Measurements from ENCODE around the gene GNG2. TPM values are rescaled to one million over a fixed set of nuclear protein-coding genes. Genes with fewer than 3 reads are reported as not detected.

Gene GNG2
- total RNA-seq, 2 donors from 2014 or later = 6.2 to 6.6 TPM

DNA sequence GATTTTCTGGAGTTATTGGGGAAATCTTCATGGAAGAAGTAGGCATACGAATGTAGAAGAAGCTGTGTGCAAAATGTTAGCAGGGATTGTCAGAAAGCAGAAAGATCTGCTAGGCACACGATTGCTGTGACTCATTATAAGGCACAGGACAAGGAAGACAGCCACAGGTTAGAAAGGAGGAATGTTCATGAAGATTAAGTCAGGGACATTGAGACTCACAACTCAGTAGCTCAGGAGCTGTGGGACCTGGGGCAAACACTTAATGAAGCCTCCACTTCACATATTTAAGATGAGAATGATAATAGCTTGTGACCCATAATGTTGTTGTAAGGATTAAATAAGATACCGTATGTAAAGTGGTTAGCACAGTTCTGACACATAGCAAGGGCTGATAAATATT, 102.3 kb downstream of the GNG2 start:
- intact Hi-C loops (cut with DNase I) = no loop called here
- no peak overlapping the region for H3K4me3 ChIP-seq
- no peak overlapping the region for H3K27ac ChIP-seq
- 13 to 30% methylated on average over 2 to 3 of the region's 3 CpGs for WGBS, 2 donors
- ATAC-seq = no peak
- no peaks in the 10 kb centered on the region for H3K27me3 ChIP-seq
- H3K9me3 ChIP-seq = no peaks in the 10 kb centered on the region
- TF ChIP-seq POLR2A (IDR thresholded peaks at IDR 0.05) = no peak
- TF ChIP-seq, protein P1, sequence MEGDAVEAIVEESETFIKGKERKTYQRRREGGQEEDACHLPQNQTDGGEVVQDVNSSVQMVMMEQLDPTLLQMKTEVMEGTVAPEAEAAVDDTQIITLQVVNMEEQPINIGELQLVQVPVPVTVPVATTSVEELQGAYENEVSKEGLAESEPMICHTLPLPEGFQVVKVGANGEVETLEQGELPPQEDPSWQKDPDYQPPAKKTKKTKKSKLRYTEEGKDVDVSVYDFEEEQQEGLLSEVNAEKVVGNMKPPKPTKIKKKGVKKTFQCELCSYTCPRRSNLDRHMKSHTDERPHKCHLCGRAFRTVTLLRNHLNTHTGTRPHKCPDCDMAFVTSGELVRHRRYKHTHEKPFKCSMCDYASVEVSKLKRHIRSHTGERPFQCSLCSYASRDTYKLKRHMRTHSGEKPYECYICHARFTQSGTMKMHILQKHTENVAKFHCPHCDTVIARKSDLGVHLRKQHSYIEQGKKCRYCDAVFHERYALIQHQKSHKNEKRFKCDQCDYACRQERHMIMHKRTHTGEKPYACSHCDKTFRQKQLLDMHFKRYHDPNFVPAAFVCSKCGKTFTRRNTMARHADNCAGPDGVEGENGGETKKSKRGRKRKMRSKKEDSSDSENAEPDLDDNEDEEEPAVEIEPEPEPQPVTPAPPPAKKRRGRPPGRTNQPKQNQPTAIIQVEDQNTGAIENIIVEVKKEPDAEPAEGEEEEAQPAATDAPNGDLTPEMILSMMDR (IDR thresholded peaks at IDR 0.05) = no peak
- no peak for DNase-seq
- no peaks in the 10 kb centered on the region for H3K36me3 ChIP-seq (replicated peaks in 1 of 2; ENCODE audit: insufficient read depth in 1 of 2, low read depth in 2 of 2)
- no peaks in the 10 kb centered on the region for H3K4me1 ChIP-seq

DNA sequence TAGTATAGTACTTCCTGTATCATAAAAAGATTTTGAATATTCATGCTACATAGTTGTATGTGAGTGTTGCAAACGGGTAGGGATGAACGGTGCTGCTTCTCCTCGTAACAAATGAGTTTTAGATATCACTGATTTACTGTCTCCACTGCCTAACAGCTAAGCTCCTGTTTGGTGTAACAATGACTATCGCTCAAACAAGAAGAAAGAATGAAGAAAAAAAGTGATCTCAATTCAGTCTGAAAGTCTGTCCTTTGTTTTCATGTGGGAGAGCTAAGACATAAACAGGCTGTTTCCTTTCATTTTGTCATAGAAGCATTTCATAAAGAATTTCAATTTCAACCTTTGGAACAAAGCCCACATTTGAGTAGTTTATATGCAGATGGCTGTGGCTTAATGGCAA, 102.9 kb downstream of the GNG2 start:
- DNase-seq = no peak
- no peaks in the 10 kb centered on the region for H3K9me3 ChIP-seq
- intact Hi-C loops (cut with DNase I) = no loop called here
- H3K4me1 ChIP-seq = no peaks in the 10 kb centered on the region
- TF ChIP-seq POLR2A (IDR thresholded peaks at IDR 0.05) = no peak
- TF ChIP-seq, protein P1 (IDR thresholded peaks at IDR 0.05) = no peak
- H3K4me3 ChIP-seq = no peak overlapping the region
- H3K27ac ChIP-seq = no peak overlapping the region
- no peaks in the 10 kb centered on the region for H3K36me3 ChIP-seq (replicated peaks in 1 of 2; ENCODE audit: insufficient read depth in 1 of 2, low read depth in 2 of 2)
- H3K27me3 ChIP-seq = no peaks in the 10 kb centered on the region
- WGBS, 2 donors = 20 to 35% methylated on average over 4 of the region's 4 CpGs
- no peak for ATAC-seq

DNA sequence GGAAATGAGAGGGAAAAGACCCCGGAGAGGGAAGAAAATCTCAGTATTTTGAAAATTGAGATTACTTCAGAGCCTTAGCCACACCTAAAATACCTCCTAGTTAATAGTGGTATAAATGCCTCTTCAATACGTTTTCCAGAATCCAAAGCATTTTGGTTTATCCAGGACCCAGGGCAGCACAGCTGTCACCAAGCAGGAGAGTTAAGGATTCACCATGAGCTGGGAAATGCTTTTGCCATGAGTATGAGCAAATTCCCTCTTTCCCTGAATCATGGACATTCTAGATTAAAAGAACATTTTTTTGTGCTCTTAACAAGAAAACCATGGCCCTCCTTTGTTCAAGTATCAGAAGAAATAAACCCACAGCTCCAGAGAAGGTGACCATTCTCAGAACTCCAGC, 107.1 kb downstream of the GNG2 start:
- DNase-seq (no peak), ATAC-seq (no peak)
- 60 to 63% methylated on average over 2 of the region's 2 CpGs for WGBS, 2 donors
- Histone ChIP-seq H3K4me1 (no peaks in the 10 kb centered on the region), H3K9me3 (no peaks in the 10 kb centered on the region), H3K4me3 (no peak overlapping the region), H3K36me3 (replicated peaks in 1 of 2; ENCODE audit: insufficient read depth in 1 of 2, low read depth in 2 of 2) (no peaks in the 10 kb centered on the region), H3K27me3 (no peaks in the 10 kb centered on the region), H3K27ac (no peak overlapping the region)
- no peak for TF ChIP-seq POLR2A (IDR thresholded peaks at IDR 0.05)
- TF ChIP-seq, protein P1 (IDR thresholded peaks at IDR 0.05) = no peak
- intact Hi-C loops (cut with DNase I) = no loop called here

DNA sequence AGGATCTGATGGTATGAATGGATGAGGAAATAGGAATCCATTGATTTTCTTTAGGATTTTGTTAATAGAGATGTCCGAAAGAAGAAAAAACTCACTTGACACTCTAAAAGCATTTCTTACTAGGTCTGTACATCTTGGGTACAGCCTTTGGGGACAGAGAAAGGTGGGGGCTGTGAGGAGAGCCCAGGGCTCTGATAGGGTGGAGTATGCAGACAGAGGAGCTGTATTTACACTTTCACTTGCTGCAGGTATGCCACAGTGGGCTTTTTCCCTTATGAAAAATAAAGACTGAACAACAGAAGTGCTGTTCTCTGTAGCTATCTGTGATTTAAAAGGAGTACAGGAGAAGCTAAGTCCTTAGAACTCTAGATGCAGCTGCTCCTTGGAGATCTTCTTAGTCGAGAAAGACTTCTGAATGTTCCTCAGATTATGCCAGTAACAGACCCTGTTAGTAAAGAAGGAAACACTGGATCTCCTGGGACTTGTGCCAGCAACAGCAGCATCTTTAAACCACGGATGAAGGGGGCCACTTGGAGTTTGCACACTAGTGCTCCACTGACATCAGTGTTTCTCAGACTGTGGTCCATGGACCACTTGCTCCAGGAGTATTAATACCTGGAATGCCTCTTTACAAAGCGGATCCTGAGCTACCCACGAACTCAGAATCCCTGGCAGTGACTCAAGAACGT, 109.6 kb downstream of the GNG2 start:
- DNase-seq = no peak
- TF ChIP-seq, protein P1 (IDR thresholded peaks at IDR 0.05) = no peak
- ATAC-seq = no peak
- 32 to 45% methylated on average over 6 of the region's 6 CpGs for WGBS, 2 donors
- no peaks in the 10 kb centered on the region for H3K9me3 ChIP-seq
- intact Hi-C loops (cut with DNase I) = no loop called here
- H3K36me3 ChIP-seq (replicated peaks in 1 of 2; ENCODE audit: insufficient read depth in 1 of 2, low read depth in 2 of 2) = no peaks in the 10 kb centered on the region
- no peaks in the 10 kb centered on the region for H3K27me3 ChIP-seq
- no peaks in the 10 kb centered on the region for H3K4me1 ChIP-seq
- H3K27ac ChIP-seq = no peak overlapping the region
- H3K4me3 ChIP-seq = no peak overlapping the region

- Histone ChIP-seq H3K27ac (no peak overlapping the region), H3K9me3 (no peaks in the 10 kb centered on the region), H3K4me1 (no peaks in the 10 kb centered on the region), H3K36me3 (replicated peaks in 1 of 2; ENCODE audit: insufficient read depth in 1 of 2, low read depth in 2 of 2) (no peaks in the 10 kb centered on the region), H3K27me3 (no peaks in the 10 kb centered on the region), H3K4me3 (no peak overlapping the region)
- WGBS, 2 donors = 67 to 70% methylated on average over 7 of the region's 7 CpGs
- DNase-seq (no peak), ATAC-seq (no peak)
- intact Hi-C loops (cut with DNase I) = no loop called here
- TF ChIP-seq, protein P1 (IDR thresholded peaks at IDR 0.05) = no peak
- TF ChIP-seq POLR2A (IDR thresholded peaks at IDR 0.05) = no peak
Observed at GRCh38 chr14:51972566-51972965, 112.2 kb downstream of the GNG2 start.

Measured in body of pancreas (tissue), 4 donors.